ENCODE results near the gene UBE2N. TPM values are rescaled to one million over a fixed set of nuclear protein-coding genes. Genes with fewer than 3 reads are reported as not detected.

UBE2N gene
- total RNA-seq, 1 donor from 2014 or later, result 59.6 TPM

DNA sequence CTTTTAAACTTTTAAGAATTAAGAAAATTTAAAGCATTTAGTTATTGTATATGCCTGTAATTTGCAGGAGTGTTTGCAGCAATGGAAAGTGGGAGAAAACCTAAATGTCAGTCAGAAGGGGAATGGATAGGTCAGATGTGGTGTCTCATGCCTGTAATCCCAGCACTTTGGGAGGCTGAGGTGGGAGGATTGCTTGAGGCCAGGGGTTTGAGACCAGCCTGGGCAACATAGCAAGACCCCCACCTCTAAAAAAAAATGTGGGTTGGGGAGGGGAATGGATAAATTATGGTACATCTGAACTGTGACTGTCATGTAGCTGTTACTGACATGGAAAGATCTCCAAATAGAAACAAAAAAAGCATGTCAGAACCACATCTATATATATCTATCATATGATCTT lies 27.6 kb upstream of the UBE2N start:
- no peaks in the 10 kb centered on the region for H3K36me3 ChIP-seq (ENCODE audit: control insufficient read depth, insufficient read depth, low read length)
- H3K4me3 ChIP-seq (ENCODE audit: low read depth, low read length), result no peak overlapping the region
- H3K27me3 ChIP-seq (ENCODE audit: control insufficient read depth, insufficient read depth, low read length), result no peaks in the 10 kb centered on the region
- TF ChIP-seq, protein P1, sequence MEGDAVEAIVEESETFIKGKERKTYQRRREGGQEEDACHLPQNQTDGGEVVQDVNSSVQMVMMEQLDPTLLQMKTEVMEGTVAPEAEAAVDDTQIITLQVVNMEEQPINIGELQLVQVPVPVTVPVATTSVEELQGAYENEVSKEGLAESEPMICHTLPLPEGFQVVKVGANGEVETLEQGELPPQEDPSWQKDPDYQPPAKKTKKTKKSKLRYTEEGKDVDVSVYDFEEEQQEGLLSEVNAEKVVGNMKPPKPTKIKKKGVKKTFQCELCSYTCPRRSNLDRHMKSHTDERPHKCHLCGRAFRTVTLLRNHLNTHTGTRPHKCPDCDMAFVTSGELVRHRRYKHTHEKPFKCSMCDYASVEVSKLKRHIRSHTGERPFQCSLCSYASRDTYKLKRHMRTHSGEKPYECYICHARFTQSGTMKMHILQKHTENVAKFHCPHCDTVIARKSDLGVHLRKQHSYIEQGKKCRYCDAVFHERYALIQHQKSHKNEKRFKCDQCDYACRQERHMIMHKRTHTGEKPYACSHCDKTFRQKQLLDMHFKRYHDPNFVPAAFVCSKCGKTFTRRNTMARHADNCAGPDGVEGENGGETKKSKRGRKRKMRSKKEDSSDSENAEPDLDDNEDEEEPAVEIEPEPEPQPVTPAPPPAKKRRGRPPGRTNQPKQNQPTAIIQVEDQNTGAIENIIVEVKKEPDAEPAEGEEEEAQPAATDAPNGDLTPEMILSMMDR (IDR thresholded peaks at IDR 0.05; ENCODE audit: insufficient read depth, low read length, poor library complexity, severe bottlenecking), result no peak
- DNase-seq (ENCODE audit: low read depth), result no peak

DNA sequence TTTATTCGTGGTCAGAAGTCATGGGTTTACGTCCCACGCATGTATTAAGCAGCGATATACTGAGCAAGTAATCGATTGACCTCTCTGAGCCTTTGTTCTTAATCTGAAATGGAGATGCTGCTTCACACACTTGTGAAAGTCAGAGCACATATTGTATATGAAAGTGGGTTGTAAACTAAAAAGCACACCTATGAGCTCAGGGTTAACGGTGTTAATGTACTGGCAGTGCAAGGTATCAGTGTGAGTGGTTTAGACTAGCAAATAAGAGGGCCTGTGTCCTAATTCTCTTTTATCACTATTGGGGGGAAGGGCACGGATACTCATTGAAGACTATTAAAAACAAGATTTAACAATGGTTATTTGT lies 26.2 kb upstream of the UBE2N start:
- DNase-seq (ENCODE audit: low read depth), result no peak
- TF ChIP-seq, protein P1 (IDR thresholded peaks at IDR 0.05; ENCODE audit: insufficient read depth, low read length, poor library complexity, severe bottlenecking), result no peak
- H3K27me3 ChIP-seq (ENCODE audit: control insufficient read depth, insufficient read depth, low read length), result no peaks in the 10 kb centered on the region
- H3K36me3 ChIP-seq (ENCODE audit: control insufficient read depth, insufficient read depth, low read length), result no peaks in the 10 kb centered on the region
- H3K4me3 ChIP-seq (ENCODE audit: low read depth, low read length), result peak overlapping the region; percentile 80

DNA sequence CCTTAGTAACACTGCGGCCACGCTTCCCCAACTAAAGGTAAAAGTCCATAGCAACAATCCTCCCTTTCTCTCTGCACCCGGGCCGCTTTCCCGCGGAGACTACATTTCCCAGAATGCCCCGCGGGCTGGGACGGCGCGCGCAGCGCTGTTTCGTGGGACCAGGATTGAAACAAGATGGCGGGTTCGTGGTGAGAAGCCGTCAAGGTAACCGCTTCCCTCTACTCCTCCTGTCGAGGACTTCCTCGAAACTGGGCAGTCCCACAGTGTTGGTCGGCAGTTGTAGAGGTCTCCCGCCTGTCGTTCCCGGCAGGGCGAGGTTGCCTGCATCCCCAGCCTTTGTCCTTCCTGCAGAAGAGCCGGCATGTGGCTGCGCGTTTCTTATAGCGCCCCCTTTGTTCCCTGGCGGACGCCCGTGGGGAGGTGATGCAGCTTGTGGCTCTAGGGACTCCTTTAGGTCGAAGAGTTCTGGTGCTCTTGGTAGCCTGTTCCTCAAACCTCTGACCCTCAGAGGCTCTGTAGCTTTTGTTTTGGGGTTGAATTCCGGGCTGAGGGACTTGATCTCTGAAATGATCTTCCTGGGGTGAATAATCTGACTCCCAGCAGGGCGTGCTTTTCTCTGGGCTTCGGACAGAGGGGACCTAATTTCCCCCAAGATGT lies 25.7 kb upstream of the UBE2N start, which contains the start of gene MRPL42:
MRPL42 (plus strand) TSS at position 164 of the 657 bp plus-strand sequence. CDS start 1,772 bp downstream, outside the sequence.
- Histone ChIP-seq H3K27me3 (ENCODE audit: control insufficient read depth, insufficient read depth, low read length) (no peaks in the 10 kb centered on the region), H3K36me3 (ENCODE audit: control insufficient read depth, insufficient read depth, low read length) (no peaks in the 10 kb centered on the region), H3K4me3 (ENCODE audit: low read depth, low read length) (peak within 1 kb of the TSS; percentile 80)
- peak; percentile 48 for DNase-seq (ENCODE audit: low read depth)
- TF ChIP-seq, protein P1 (IDR thresholded peaks at IDR 0.05; ENCODE audit: insufficient read depth, low read length, poor library complexity, severe bottlenecking), result peak; percentile 79

DNA sequence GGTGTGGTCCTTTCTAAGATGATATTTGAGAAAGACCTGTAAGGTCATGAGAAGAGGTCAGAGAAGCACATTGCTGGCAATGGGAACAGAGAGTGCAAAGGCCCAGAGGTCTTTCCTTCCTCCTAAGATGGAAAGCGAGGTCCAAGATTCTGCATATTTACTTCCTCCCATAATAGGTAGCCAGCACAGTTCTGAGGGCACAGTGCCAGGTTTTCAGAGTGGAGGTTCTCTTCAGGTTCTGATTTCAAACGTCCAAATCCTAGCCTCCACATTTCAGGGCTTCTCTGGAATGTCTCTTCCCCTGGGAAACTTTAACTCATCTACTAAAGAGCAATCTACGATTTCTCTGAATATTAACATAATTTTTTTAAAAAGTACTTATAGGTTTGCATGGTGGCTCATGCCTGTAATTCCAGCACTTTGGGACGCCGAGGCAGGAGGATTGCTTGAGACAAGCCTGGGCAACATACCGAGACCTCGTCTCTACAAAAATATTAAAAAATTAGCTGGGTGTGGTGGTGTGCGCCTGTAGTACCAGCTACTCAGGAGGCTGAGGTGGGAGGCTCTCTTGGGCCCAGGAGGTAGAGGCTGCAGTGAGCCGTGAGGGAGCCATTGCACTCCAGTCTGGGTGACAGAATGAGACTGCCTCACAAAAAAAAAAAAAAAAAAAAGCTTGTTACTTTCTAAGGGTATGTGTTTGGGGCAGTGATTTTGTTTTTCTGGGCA lies 25.0 kb upstream of the UBE2N start:
- DNase-seq (ENCODE audit: low read depth), result no peak
- H3K4me3 ChIP-seq (ENCODE audit: low read depth, low read length), result no peak overlapping the region
- TF ChIP-seq, protein P1 (IDR thresholded peaks at IDR 0.05; ENCODE audit: insufficient read depth, low read length, poor library complexity, severe bottlenecking), result no peak
- H3K36me3 ChIP-seq (ENCODE audit: control insufficient read depth, insufficient read depth, low read length), result no peaks in the 10 kb centered on the region
- no peaks in the 10 kb centered on the region for H3K27me3 ChIP-seq (ENCODE audit: control insufficient read depth, insufficient read depth, low read length)

DNA sequence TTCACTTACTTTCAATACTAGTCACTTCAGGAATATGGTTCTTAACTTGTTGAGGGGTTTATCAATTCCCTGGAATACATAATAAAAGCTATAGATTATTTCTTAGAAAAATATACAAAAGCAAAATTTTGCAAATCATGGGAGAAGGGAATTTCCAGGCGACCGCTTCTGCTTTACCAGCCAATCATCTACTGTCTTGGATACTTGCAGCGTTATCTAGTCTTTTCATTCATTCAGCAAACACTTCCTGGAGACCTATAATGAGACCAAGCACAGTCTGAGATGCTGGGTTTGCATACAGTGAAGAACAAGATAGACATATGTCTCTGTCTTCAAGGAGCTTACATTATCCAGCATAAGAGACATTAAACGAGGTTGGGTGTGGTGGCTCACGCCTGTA lies 24.1 kb upstream of the UBE2N start:
- TF ChIP-seq, protein P1 (IDR thresholded peaks at IDR 0.05; ENCODE audit: insufficient read depth, low read length, poor library complexity, severe bottlenecking), result no peak
- Histone ChIP-seq H3K27me3 (ENCODE audit: control insufficient read depth, insufficient read depth, low read length) (no peaks in the 10 kb centered on the region), H3K4me3 (ENCODE audit: low read depth, low read length) (no peak overlapping the region), H3K36me3 (ENCODE audit: control insufficient read depth, insufficient read depth, low read length) (no peaks in the 10 kb centered on the region)
- DNase-seq (ENCODE audit: low read depth), result no peak

All from kidney epithelial cell (primary cell).